Measurements from ENCODE around the gene HAUS1. TPM values are rescaled to one million over a fixed set of nuclear protein-coding genes. Genes with fewer than 3 reads are reported as not detected.
A peak's percentile ranks its signal among the peaks of the same experiment; 100 is the strongest.
"Not testable (repeated sequence)": the region's sequence is repeated elsewhere in the genome, so short reads cannot be mapped to it uniquely, and the experiment has no call there.

HAUS1 gene
- total RNA-seq, 2 donors from 2014 or later = 16.2 TPM

GRCh38 chr18:46079336-46079735 lies 24.8 kb upstream of the HAUS1 start:
- ATAC-seq (no peak), DNase-seq (no peak)
- intact Hi-C loops (cut with DNase I, micrococcal nuclease) = loop anchor here in 1 of 2 donors (10.0 kb wide), 2 partner anchors 115 to 415 kb away; partner anchors contain the start of gene EPG5

GRCh38 chr18:46080156-46080555 lies 24.0 kb upstream of the HAUS1 start:
- DNase-seq = no peak
- ATAC-seq = peak; percentile 42
- intact Hi-C loops (cut with DNase I, micrococcal nuclease) = no loop called here

GRCh38 chr18:46084431-46084830 lies 19.8 kb upstream of the HAUS1 start:
- ATAC-seq = no peak
- intact Hi-C loops (cut with DNase I, micrococcal nuclease) = no loop called here

GRCh38 chr18:46088501-46088900 lies 15.7 kb upstream of the HAUS1 start:
- intact Hi-C loops (cut with DNase I, micrococcal nuclease); ATAC-seq; DNase-seq: not testable (repeated sequence)

More at GRCh38 chr18:46084431-46084830, 19.8 kb upstream of the HAUS1 start:
- no peak for DNase-seq

GRCh38 chr18:46095532-46095931 lies 8.7 kb upstream of the HAUS1 start:
- ATAC-seq (no peak), DNase-seq (no peak)
- intact Hi-C loops (cut with DNase I, micrococcal nuclease) = no loop called here

GRCh38 chr18:46096651-46097300 lies 7.4 kb upstream of the HAUS1 start:
- DNase-seq (peak in 1 of 2 donors; percentile 29), ATAC-seq (peak; percentile 28)
- intact Hi-C loops (cut with DNase I, micrococcal nuclease) = no loop called here

GRCh38 chr18:46097431-46097800 lies 6.8 kb upstream of the HAUS1 start:
- ATAC-seq = peak; percentile 35
- intact Hi-C loops (cut with DNase I, micrococcal nuclease) = no loop called here
- DNase-seq = no peak

- peak; percentile 89 for ATAC-seq
- intact Hi-C loops (cut with DNase I, micrococcal nuclease) = no loop called here
- peak; percentile 85 to 94 for DNase-seq
Measured at GRCh38 chr18:46097801-46098615, 6.2 kb upstream of the HAUS1 start, which contains the start of gene ATP5F1A. ATP5F1A (minus strand) TSS chr18:46098296; CDS start chr18:46098231, 65 bp downstream.

- ATAC-seq (no peak), DNase-seq (no peak)
- intact Hi-C loops (cut with DNase I, micrococcal nuclease) = no loop called here
Measured at GRCh38 chr18:46098616-46098933, 5.6 kb upstream of the HAUS1 start.

GRCh38 chr18:46099463-46099862 lies 4.7 kb upstream of the HAUS1 start:
- DNase-seq = no peak
- intact Hi-C loops (cut with DNase I, micrococcal nuclease) = no loop called here
- no peak for ATAC-seq

GRCh38 chr18:46109386-46109785 lies 5.2 kb downstream of the HAUS1 start:
- intact Hi-C loops (cut with DNase I, micrococcal nuclease) = no loop called here
- no peak for DNase-seq
- peak; percentile 76 for ATAC-seq

- ATAC-seq (no peak), DNase-seq (no peak)
- intact Hi-C loops (cut with DNase I, micrococcal nuclease) = no loop called here
Measured at GRCh38 chr18:46110406-46110805, 6.2 kb downstream of the HAUS1 start.

- intact Hi-C loops (cut with DNase I, micrococcal nuclease) = no loop called here
- ATAC-seq = no peak
- DNase-seq = no peak
Measured at GRCh38 chr18:46113751-46114150, 9.6 kb downstream of the HAUS1 start.

GRCh38 chr18:46126625-46127024 lies 22.4 kb downstream of the HAUS1 start:
- intact Hi-C loops (cut with DNase I, micrococcal nuclease); ATAC-seq; DNase-seq: not testable (repeated sequence)

- DNase-seq (no peak), ATAC-seq (no peak)
- intact Hi-C loops (cut with DNase I, micrococcal nuclease) = no loop called here
Measured at GRCh38 chr18:46130061-46130460, 25.9 kb downstream of the HAUS1 start.

- intact Hi-C loops (cut with DNase I, micrococcal nuclease); DNase-seq; ATAC-seq: not testable (repeated sequence)
Measured at GRCh38 chr18:46130549-46130948, 26.4 kb downstream of the HAUS1 start.

- ATAC-seq (no peak), DNase-seq (no peak)
- intact Hi-C loops (cut with DNase I, micrococcal nuclease) = no loop called here
Measured at GRCh38 chr18:46133534-46133933, 29.3 kb downstream of the HAUS1 start.

GRCh38 chr18:46134920-46135675 lies 30.9 kb downstream of the HAUS1 start:
- ATAC-seq (no peak), DNase-seq (no peak)
- intact Hi-C loops (cut with DNase I, micrococcal nuclease) = no loop called here

- intact Hi-C loops (cut with DNase I, micrococcal nuclease) = no loop called here
- ATAC-seq (no peak), DNase-seq (no peak)
Measured at GRCh38 chr18:46140173-46140572, 36.0 kb downstream of the HAUS1 start.

GRCh38 chr18:46141199-46141598 lies 37.0 kb downstream of the HAUS1 start:
- intact Hi-C loops (cut with DNase I, micrococcal nuclease) = no loop called here
- ATAC-seq = no peak
- DNase-seq = no peak
